ENCODE results near the gene TMEFF2. TPM values are rescaled to one million over a fixed set of nuclear protein-coding genes. Genes with fewer than 3 reads are reported as not detected.

TMEFF2 gene
- total and polyA plus RNA-seq, 2 donors (not counting 1 experiment from before 2014, with no cell fraction given): not detected

GRCh38 chr2:192148620-192149321, 46.0 kb downstream of the TMEFF2 start:
- Histone ChIP-seq H3K27me3 (replicated peaks in 1 of 4; ENCODE audit: control extremely low read depth in 1 of 4, control insufficient read depth in 3 of 4, insufficient read depth in 4 of 4, low read length in 3 of 4) (no peaks in the 10 kb centered on the region), H4K20me1 (ENCODE audit: control insufficient read depth, insufficient read depth, low read length, poor library complexity, severe bottlenecking) (no peaks in the 10 kb centered on the region), H3K27ac (ENCODE audit: low read length in 2 of 2) (no peak overlapping the region), H2AFZ (ENCODE audit: insufficient read depth, low read depth, low read length, poor library complexity, severe bottlenecking) (no peak overlapping the region), H3K4me1 (ENCODE audit: control insufficient read depth in 2 of 2, insufficient read depth in 2 of 2, low read length in 2 of 2) (no peaks in the 10 kb centered on the region), H3K9me3 (ENCODE audit: control extremely low read depth in 1 of 3, control insufficient read depth in 2 of 3, insufficient read depth in 1 of 3, low read length in 2 of 3) (no peaks in the 10 kb centered on the region), H3K4me2 (replicated peaks; ENCODE audit: low read depth, low read length, poor library complexity, severe bottlenecking) (no peak overlapping the region), H3K9ac (ENCODE audit: low read length) (no peak overlapping the region), H3K36me3 (replicated peaks in 1 of 2; ENCODE audit: control extremely low read depth in 1 of 2, control insufficient read depth in 1 of 2, extremely low read depth in 1 of 2, insufficient read depth in 2 of 2, low read length in 1 of 2) (no peaks in the 10 kb centered on the region), H3K79me2 (ENCODE audit: control insufficient read depth, insufficient read depth, low read length) (no peaks in the 10 kb centered on the region), H3K4me3 (ENCODE audit: control extremely low read depth in 1 of 5, extremely low read depth in 1 of 5, insufficient read depth in 1 of 5, low read depth in 2 of 5, low read length in 4 of 5) (no peak overlapping the region)
- ATAC-seq (ENCODE audit: low read depth): no peak
- POLR2A ChIA-PET: no interaction called here
- peaks cover 12% of the 10 kb centered on the region for H3K27me3 Mint-ChIP-seq
- DNase-seq: no peak
- WGBS (ENCODE audit: insufficient coverage): no CpG with 5 or more reads among the region's 5 CpGs
- CTCF ChIA-PET: interaction anchor here (2.3 kb wide), 1 partner anchor 14 kb away, joined by 7 read pairs; no protein-coding TSS in a partner anchor
- H3K4me3 Mint-ChIP-seq: no peak overlapping the region
- peaks cover 3% of the 10 kb centered on the region for H3K4me1 Mint-ChIP-seq
- no peak overlapping the region for H3K27ac Mint-ChIP-seq
- H3K9me3 Mint-ChIP-seq (ENCODE audit: insufficient read depth): no peaks in the 10 kb centered on the region
- no peak for TF ChIP-seq CTCF (IDR thresholded peaks at IDR 0.05)
- TF ChIP-seq EZH2 (IDR thresholded peaks at IDR 0.05; ENCODE audit: borderline replicate concordance, insufficient read depth, low read depth, low read length, poor library complexity, severe bottlenecking): no peak
- intact Hi-C loops (cut with micrococcal nuclease): no loop called here

GRCh38 chr2:192148241-192148619, 46.5 kb downstream of the TMEFF2 start:
- no peaks in the 10 kb centered on the region for H3K36me3 ChIP-seq (replicated peaks in 1 of 2; ENCODE audit: control extremely low read depth in 1 of 2, control insufficient read depth in 1 of 2, extremely low read depth in 1 of 2, insufficient read depth in 2 of 2, low read length in 1 of 2)
- no CpG with 5 or more reads among the region's 2 CpGs for WGBS (ENCODE audit: insufficient coverage)
- CTCF ChIA-PET: interaction anchor here (2.3 kb wide), 1 partner anchor 14 kb away, joined by 7 read pairs; no protein-coding TSS in a partner anchor
- Mint-ChIP-seq H3K9me3 (ENCODE audit: insufficient read depth) (no peaks in the 10 kb centered on the region), H3K27ac (no peak overlapping the region), H3K27me3 (peaks cover 12% of the 10 kb centered on the region), H3K4me1 (peaks cover 3% of the 10 kb centered on the region), H3K4me3 (no peak overlapping the region)
- DNase-seq (no peak), ATAC-seq (ENCODE audit: low read depth) (no peak)
- no peaks in the 10 kb centered on the region for H3K9me3 ChIP-seq (ENCODE audit: control extremely low read depth in 1 of 3, control insufficient read depth in 2 of 3, insufficient read depth in 1 of 3, low read length in 2 of 3)
- H4K20me1 ChIP-seq (ENCODE audit: control insufficient read depth, insufficient read depth, low read length, poor library complexity, severe bottlenecking): no peaks in the 10 kb centered on the region
- no peaks in the 10 kb centered on the region for H3K4me1 ChIP-seq (ENCODE audit: control insufficient read depth in 2 of 2, insufficient read depth in 2 of 2, low read length in 2 of 2)
- H3K9ac ChIP-seq (ENCODE audit: low read length): no peak overlapping the region
- POLR2A ChIA-PET: no interaction called here
- no peak overlapping the region for H3K4me3 ChIP-seq (ENCODE audit: control extremely low read depth in 1 of 5, extremely low read depth in 1 of 5, insufficient read depth in 1 of 5, low read depth in 2 of 5, low read length in 4 of 5)
- H3K4me2 ChIP-seq (replicated peaks; ENCODE audit: low read depth, low read length, poor library complexity, severe bottlenecking): no peak overlapping the region
- H3K79me2 ChIP-seq (ENCODE audit: control insufficient read depth, insufficient read depth, low read length): no peaks in the 10 kb centered on the region
- no peaks in the 10 kb centered on the region for H3K27me3 ChIP-seq (replicated peaks in 1 of 4; ENCODE audit: control extremely low read depth in 1 of 4, control insufficient read depth in 3 of 4, insufficient read depth in 4 of 4, low read length in 3 of 4)
- intact Hi-C loops (cut with micrococcal nuclease): no loop called here
- no peak for TF ChIP-seq EZH2 (IDR thresholded peaks at IDR 0.05; ENCODE audit: borderline replicate concordance, insufficient read depth, low read depth, low read length, poor library complexity, severe bottlenecking)
- TF ChIP-seq CTCF (IDR thresholded peaks at IDR 0.05): no peak
- no peak overlapping the region for H3K27ac ChIP-seq (ENCODE audit: low read length in 2 of 2)
- H2AFZ ChIP-seq (ENCODE audit: insufficient read depth, low read depth, low read length, poor library complexity, severe bottlenecking): no peak overlapping the region

All from B cell (primary cell).